GM23338 (cell line): Measurements from ENCODE around the gene NIM1K.

Experiments
- CTCF ChIP-seq, 2 experiments: fragments of 200-600 bp in 1 of 2; sonication (generic) in 1 of 2; conservative IDR thresholded peaks; 2 replicates each; pipeline versions ENCODE4 v1.5.1 to v1.6.1; 2016 to 2017; ENCODE audit warnings: antibody characterized with exemption in 2 of 2, low read depth in 2 of 2, mild to moderate bottlenecking in 2 of 2, moderate library complexity in 1 of 2
- EZH2phosphoT487 ChIP-seq: fragments of 200-600 bp; sonication (generic); IDR thresholded peaks from one replicate; pipeline ENCODE4 v1.8.1; 2018; ENCODE audit warnings: antibody characterized with exemption; ENCODE audit not compliant: unreplicated experiment
- JUNB ChIP-seq: IDR thresholded peaks from one replicate; pipeline ENCODE4 v1.6.1; 2016; ENCODE audit warnings: antibody characterized with exemption; ENCODE audit not compliant: unreplicated experiment

DNA sequence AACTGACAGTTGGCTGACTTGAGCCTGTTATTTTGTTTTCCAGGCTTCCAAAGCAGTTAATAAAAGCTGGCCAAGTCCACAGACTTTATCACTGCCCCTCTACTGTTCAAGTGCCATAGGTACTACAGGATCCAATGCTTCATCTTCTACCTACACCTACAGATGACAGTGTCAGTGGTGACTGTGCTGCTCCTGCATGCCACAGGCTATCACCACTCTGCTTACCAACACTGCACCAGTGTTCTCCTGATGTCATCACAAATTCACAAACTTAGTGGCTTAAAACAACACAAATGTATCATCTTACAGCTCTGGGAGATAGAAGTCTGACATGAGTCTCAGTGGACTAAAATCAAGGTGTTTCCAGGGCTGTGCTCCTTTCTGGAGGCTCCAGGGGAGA lies 94.6 kb downstream of the NIM1K start:
- TF ChIP-seq CTCF (conservative IDR thresholded peaks at IDR 0.05; ENCODE audit: low read depth in 2 of 2), result no peak
- no peak for TF ChIP-seq JUNB
- TF ChIP-seq EZH2phosphoT487, result no peak
